ENCODE results near the gene NCKAP5L.
"Not testable (repeated sequence)": the region's sequence is repeated elsewhere in the genome, so short reads cannot be mapped to it uniquely, and the experiment has no call there.

The NCKAP5L gene

GRCh38 chr12:49828133-49829091 is at the start of gene NCKAP5L:
TSS of gene NCKAP5L (minus strand) at chr12:49828413. CDS start at chr12:49804044, 24,369 bp downstream.
- DNase-seq = peak; percentile 92

- no peak for DNase-seq
These were observed 48.9 kb upstream of the NCKAP5L start for GRCh38 chr12:49877066-49877465.

GRCh38 chr12:49876070-49876469 is 47.9 kb upstream of the NCKAP5L start:
- DNase-seq = no peak

GRCh38 chr12:49875115-49875720 is 47.0 kb upstream of the NCKAP5L start:
- no peak for DNase-seq

- no peak for DNase-seq
These were observed 46.1 kb upstream of the NCKAP5L start for GRCh38 chr12:49874142-49874897.

- no peak for DNase-seq
These were observed 45.2 kb upstream of the NCKAP5L start for GRCh38 chr12:49873361-49873934.

GRCh38 chr12:49872781-49873181 is 44.6 kb upstream of the NCKAP5L start:
- DNase-seq = no peak

GRCh38 chr12:49872381-49872780 is 44.2 kb upstream of the NCKAP5L start:
- no peak for DNase-seq

GRCh38 chr12:49871811-49872251 is 43.6 kb upstream of the NCKAP5L start:
- DNase-seq = not testable (repeated sequence)

GRCh38 chr12:49871263-49871561 is 43.0 kb upstream of the NCKAP5L start:
- DNase-seq = no peak

- no peak for DNase-seq
These were observed 42.5 kb upstream of the NCKAP5L start for GRCh38 chr12:49870501-49871262.

GRCh38 chr12:49869816-49870500 is 41.7 kb upstream of the NCKAP5L start:
- no peak for DNase-seq

- peak; percentile 92 for DNase-seq
These were observed 41.0 kb upstream of the NCKAP5L start for GRCh38 chr12:49868952-49869815.

- no peak for DNase-seq
These were observed 40.2 kb upstream of the NCKAP5L start for GRCh38 chr12:49868449-49868848.

- DNase-seq = no peak
These were observed 39.5 kb upstream of the NCKAP5L start for GRCh38 chr12:49867570-49868341.

GRCh38 chr12:49866859-49867569 is 38.8 kb upstream of the NCKAP5L start:
- DNase-seq = peak; percentile 62

GRCh38 chr12:49865782-49866135 is 37.5 kb upstream of the NCKAP5L start:
- DNase-seq = no peak

- no peak for DNase-seq
These were observed 37.0 kb upstream of the NCKAP5L start for GRCh38 chr12:49865109-49865781.

GRCh38 chr12:49864798-49865090 is 36.5 kb upstream of the NCKAP5L start:
- DNase-seq = peak; percentile 38
